K562 (cell line): ENCODE data around the gene RARRES1. TPM values are rescaled to one million over a fixed set of nuclear protein-coding genes. Genes with fewer than 3 reads are reported as not detected.

Experiments used
- ATAC-seq: fragments of 200-7000 bp; cut with Tn5 transposase; 3 replicates; pipeline ENCODE4 v1.9.1; 2020; ENCODE audit warnings: moderate library complexity
- BruUV-seq: library from RNA; stranded (reverse); fragments of 400-500 nt; replicated peaks from 2 replicates; lab custom pipeline; 2021; lab: Mats Ljungman, UMichigan
- CTCF ChIA-PET: fragments of 300-600 bp; formaldehyde crosslinking; extraction: SDS; loops from one replicate; lab custom pipeline; 2021; ENCODE audit warnings: low intra/inter-chr PET ratio; lab: Yijun Ruan, JAX
- POLR2A ChIA-PET: fragments of 300-600, 350-650 bp; sonication (Branson Sonifier 250); formaldehyde crosslinking; extraction: SDS; loops from one replicate; lab custom pipeline; 2021; ENCODE audit warnings: antibody characterized with exemption, inconsistent platforms; lab: Yijun Ruan, JAX
- DNase-seq, 4 experiments: peaks; one replicate each; pipeline versions ENCODE4 v3.0.0 to v3.0.0-alpha.2; 2011 to 2018; ENCODE audit warnings: low spot score in 3 of 4, mixed read lengths in 3 of 4; ENCODE audit errors: extremely low read depth in 1 of 4
- FAIRE-seq: peaks from 2 replicates; lab custom pipeline; 2011; peaks lifted over from hg19 to GRCh38; lab: Jason Lieb, UNC
- H2AFZ ChIP-seq: 2 replicates; pipeline ENCODE4 v1.6.0; 2011; ENCODE audit warnings: low read depth, low read length, control low read depth, inconsistent platforms
- H3K27ac ChIP-seq: fragments of 200-600 bp; 3 replicates; pipeline ENCODE4 v1.8.0; 2011; ENCODE audit warnings: low read depth, mild to moderate bottlenecking, control low read depth, inconsistent platforms, low read length, moderate library complexity, mixed read lengths; ENCODE audit errors: extremely low read depth
- H3K27me3 ChIP-seq, 2 experiments: fragments of 300-600 bp in 1 of 2; 2 replicates in 1 of 2; 3 replicates in 1 of 2; pipeline versions ENCODE4 v1.6.0 to v1.8.0; 2011; ENCODE audit warnings: inconsistent platforms in 2 of 2, low read length in 2 of 2, mild to moderate bottlenecking in 1 of 2, mixed read lengths in 1 of 2, moderate library complexity in 1 of 2; ENCODE audit not compliant: control insufficient read depth in 2 of 2, insufficient read depth in 2 of 2
- H3K36me3 ChIP-seq: fragments of 300-600 bp; 3 replicates; pipeline ENCODE4 v1.8.0; 2011; ENCODE audit warnings: mild to moderate bottlenecking, low read length, inconsistent platforms; ENCODE audit not compliant: control insufficient read depth, insufficient read depth
- H3K4me1 ChIP-seq, 2 experiments: fragments of 200-600 bp in 1 of 2; replicated peaks in 1 of 2; 2 replicates in 1 of 2; 3 replicates in 1 of 2; pipeline versions ENCODE4 v1.5.1 to v1.8.0; 2011; ENCODE audit warnings: inconsistent platforms in 2 of 2, low read length in 2 of 2, mild to moderate bottlenecking in 1 of 2, mixed read lengths in 1 of 2, moderate library complexity in 1 of 2; ENCODE audit not compliant: control insufficient read depth in 2 of 2, insufficient read depth in 2 of 2
- H3K4me2 ChIP-seq: 2 replicates; pipeline ENCODE4 v1.6.1; 2011; ENCODE audit warnings: low read length, control low read depth, inconsistent platforms, mixed read lengths; ENCODE audit not compliant: insufficient read depth
- H3K4me3 ChIP-seq: fragments of 200-600 bp; sonication (generic), shearing (Covaris generic); 2 replicates; pipeline ENCODE4 v1.5.1; 2016; ENCODE audit warnings: control low read depth, inconsistent platforms
- H3K79me2 ChIP-seq: fragments of 200-600 bp; 3 replicates; pipeline ENCODE4 v1.8.0; 2011; ENCODE audit warnings: low read length, inconsistent platforms; ENCODE audit not compliant: control insufficient read depth, insufficient read depth
- H3K9ac ChIP-seq, 2 experiments: 2 replicates each; pipeline versions ENCODE4 v1.6.0 to v1.6.1; 2011; ENCODE audit warnings: low read depth in 2 of 2, low read length in 2 of 2, control low read depth in 1 of 2, inconsistent platforms in 1 of 2, mild to moderate bottlenecking in 1 of 2, mixed read lengths in 1 of 2; ENCODE audit not compliant: insufficient read depth in 1 of 2
- H3K9me1 ChIP-seq: one replicate; pipeline ENCODE4 v1.6.0; 2011; ENCODE audit warnings: inconsistent platforms, mild to moderate bottlenecking, low read length, moderate library complexity; ENCODE audit not compliant: control insufficient read depth, insufficient read depth
- H3K9me3 ChIP-seq: replicated peaks from 2 replicates; pipeline ENCODE4 v1.5.1; 2011; ENCODE audit warnings: low read depth, low read length, inconsistent platforms; ENCODE audit not compliant: control insufficient read depth, insufficient read depth
- H4K20me1 ChIP-seq: replicated peaks from 2 replicates; pipeline ENCODE4 v1.6.1; 2011; ENCODE audit warnings: low read length, inconsistent platforms, mixed read lengths; ENCODE audit not compliant: control insufficient read depth, insufficient read depth
- GATA2 ChIP-seq: sonication (generic); formaldehyde crosslinking; IDR thresholded peaks from 2 replicates; pipeline ENCODE4 v1.4.0; 2020; ENCODE audit warnings: mild to moderate bottlenecking, missing genetic modification reagents
- GATAD2A ChIP-seq: fragments of 450-650 bp; IDR thresholded peaks from 2 replicates; pipeline ENCODE4 v1.6.1; 2017
- NELFE ChIP-seq: IDR thresholded peaks from 2 replicates; pipeline ENCODE4 v1.6.1; 2011; ENCODE audit warnings: mild to moderate bottlenecking; ENCODE audit not compliant: insufficient read depth, insufficient read length
- RBM15 ChIP-seq: fragments of 200-400 bp; formaldehyde crosslinking; IDR thresholded peaks from 2 replicates; pipeline ENCODE4 v1.6.1; 2018; ENCODE audit warnings: mild to moderate bottlenecking, low read length, moderate library complexity; ENCODE audit not compliant: insufficient read depth
- RCOR1 ChIP-seq, 2 experiments: IDR thresholded peaks; 2 replicates each; pipeline ENCODE4 v1.6.1; 2012; ENCODE audit warnings: low read depth in 2 of 2, low read length in 2 of 2, borderline replicate concordance in 1 of 2, improper control_type of control experiment in 1 of 2
- RFX7 ChIP-seq: fragments of 250-450 bp; sonication (Bioruptor Pico); IDR thresholded peaks from 2 replicates; pipeline ENCODE4 v1.5.1; 2021; ENCODE audit warnings: mild to moderate bottlenecking
- SETDB1 ChIP-seq: IDR thresholded peaks from one replicate; pipeline ENCODE4 v1.6.1; 2012; ENCODE audit warnings: low read length, control low read depth, inconsistent platforms
- SMARCA4 ChIP-seq: fragments of 450-650 bp; IDR thresholded peaks from 2 replicates; pipeline ENCODE4 v1.6.1; 2016
- THRAP3 ChIP-seq: fragments of 450-650 bp; IDR thresholded peaks from 2 replicates; pipeline ENCODE4 v1.6.1; 2016; ENCODE audit warnings: mild to moderate bottlenecking, inconsistent platforms, borderline replicate concordance
- WGBS: fragments of 100-300 bp; shearing (Covaris generic); methylation state at CpG from one replicate; pipeline ENCODE4 v1.1.6; 2016; ENCODE audit warnings: low coverage, mixed read lengths; ENCODE audit not compliant: insufficient coverage; ENCODE audit errors: missing lambda C conversion rate; 5-methylcytosine and 5-hydroxymethylcytosine counted together
- in situ Hi-C: fragments of 300-500 bp; cut with MboI; formaldehyde crosslinking; loops from 4 replicates; pipeline ENCODE4 v1.15.0; 2018; ENCODE audit warnings: inconsistent platforms, mixed read lengths
- intact Hi-C: fragments of 100-400 bp; cut with micrococcal nuclease; formaldehyde crosslinking; loops from 2 replicates; pipeline ENCODE4 v1.14.2; 2022
- polyA plus RNA-seq, 8 experiments: library from polyadenylated mRNA; depleted of rRNA in 4 of 8; stranded (reverse) in 5 of 8; unstranded in 3 of 8; fragments of >200 nt; fragmentation: Nextera tagmentation in 2 of 8; fragmentation: Illumina TruSeq in 1 of 8; extraction: Ambion mirVana in 2 of 8; extraction: Trizol in 1 of 8; gene quantifications; 2 replicates each; pipeline versions ENCODE4 v1.2.1 to v1.2.3, GENCODE V29; 2011 to 2014; ENCODE audit warnings: inconsistent platforms in 1 of 8, missing spikeins in 1 of 8
- total RNA-seq, 7 experiments: library from RNA; depleted of rRNA in 6 of 7; stranded (reverse); fragments of >200 nt in 6 of 7; fragmentation: Illumina TruSeq in 2 of 7; extraction: Trizol in 2 of 7; gene quantifications; 2 replicates each; pipeline versions ENCODE4 v1.2.1 to v1.2.3, GENCODE V29; 2011 to 2021; ENCODE audit warnings: low replicate concordance in 1 of 7
- TF ChIP-seq, protein P1 (sequence below): fragments of 250-450 bp; sonication (Bioruptor Pico); IDR thresholded peaks from 2 replicates; pipeline ENCODE4 v1.8.0; 2022; ENCODE audit warnings: moderate library complexity, mild to moderate bottlenecking, inconsistent platforms
- TF ChIP-seq, protein P2 (sequence below): fragments of 450-650 bp; IDR thresholded peaks from 2 replicates; pipeline ENCODE4 v1.6.1; 2016

The RARRES1 gene
- total and polyA plus RNA-seq, 9 of the 15 experiments (the other 6 are each of a cell fraction or from before 2014, with no cell fraction given): not detected

DNA sequence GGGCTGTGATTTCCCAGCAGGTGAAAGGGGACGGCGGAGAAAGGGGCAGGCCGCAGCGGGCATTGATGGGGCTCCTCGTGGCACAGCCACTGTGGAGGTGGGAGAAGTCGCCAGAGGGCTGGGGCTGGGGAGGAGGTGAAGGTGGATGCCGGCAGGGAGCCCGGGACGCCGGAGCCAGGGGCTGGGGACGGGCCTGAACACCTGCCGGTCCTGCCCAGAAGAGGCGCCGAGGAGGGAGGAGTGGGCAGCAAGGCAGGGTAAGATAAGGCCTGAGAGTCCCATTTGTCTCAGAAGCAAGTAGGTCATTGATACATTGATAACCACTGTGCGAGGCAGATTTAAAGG lies 571 bp upstream of the RARRES1 start:
- Histone ChIP-seq H3K9me1 (no peaks in the 10 kb centered on the region), H4K20me1 (no peaks in the 10 kb centered on the region), H3K9ac (no peak overlapping the region), H2AFZ (no peak overlapping the region), H3K4me2 (no peak overlapping the region), H3K9me3 (peaks cover 6% of the 10 kb centered on the region; the same call in 1 of the 2 replicates), H3K27ac (no peak overlapping the region), H3K79me2 (no peaks in the 10 kb centered on the region; the same call in 2 of the 3 replicates), H3K4me1 (peaks cover 0 to 3% of the 10 kb centered on the region in 2 experiments; a peak in 3 of 5 replicates), H3K4me3 (no peak overlapping the region), H3K27me3 (no peaks in the 10 kb centered on the region), H3K36me3 (peaks cover 13% of the 10 kb centered on the region; the same call in 2 of the 3 replicates)
- no peak for ATAC-seq
- intact Hi-C loops (no loop called here), in situ Hi-C loops (no loop called here)
- no peak for DNase-seq
- CTCF ChIA-PET: no interaction called here
- WGBS: 85% methylated on average over 11 of the region's 15 CpGs
- POLR2A ChIA-PET: no interaction called here
- TF ChIP-seq RFX7 (CRISPR knock-in tag) (no peak), SETDB1 (no peak), RCOR1 (IDR thresholded peaks at IDR 0.05; ENCODE audit: borderline replicate concordance in 1 of 2, low read depth in 2 of 2, low read length in 2 of 2) (no peak), GATA2 (CRISPR knock-in tag) (no peak), RBM15 (no peak), GATAD2A (no peak), THRAP3 (no peak), NELFE (no peak), SMARCA4 (no peak)
- TF ChIP-seq, protein P1, sequence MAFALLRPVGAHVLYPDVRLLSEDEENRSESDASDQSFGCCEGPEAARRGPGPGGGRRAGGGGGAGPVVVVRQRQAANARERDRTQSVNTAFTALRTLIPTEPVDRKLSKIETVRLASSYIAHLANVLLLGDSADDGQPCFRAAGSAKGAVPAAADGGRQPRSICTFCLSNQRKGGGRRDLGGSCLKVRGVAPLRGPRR (CRISPR knock-in tag): no peak
- TF ChIP-seq, protein P2, sequence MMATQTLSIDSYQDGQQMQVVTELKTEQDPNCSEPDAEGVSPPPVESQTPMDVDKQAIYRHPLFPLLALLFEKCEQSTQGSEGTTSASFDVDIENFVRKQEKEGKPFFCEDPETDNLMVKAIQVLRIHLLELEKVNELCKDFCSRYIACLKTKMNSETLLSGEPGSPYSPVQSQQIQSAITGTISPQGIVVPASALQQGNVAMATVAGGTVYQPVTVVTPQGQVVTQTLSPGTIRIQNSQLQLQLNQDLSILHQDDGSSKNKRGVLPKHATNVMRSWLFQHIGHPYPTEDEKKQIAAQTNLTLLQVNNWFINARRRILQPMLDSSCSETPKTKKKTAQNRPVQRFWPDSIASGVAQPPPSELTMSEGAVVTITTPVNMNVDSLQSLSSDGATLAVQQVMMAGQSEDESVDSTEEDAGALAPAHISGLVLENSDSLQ: no peak
- FAIRE-seq: no peak
- no TSS peak for BruUV-seq
